Stimulated activated CD8-positive, alpha-beta memory T cell treated with anti-CD3 and anti-CD28 coated beads, Interleukin-12 subunit alpha, Interleukin-12 subunit beta, amount 100 ng/mL, for 1 hour (primary cell): ENCODE results near the gene TPP1.
A peak's percentile ranks its signal among the peaks of the same experiment; 100 is the strongest.

Source experiments
- DNase-seq: peaks from one replicate; pipeline ENCODE4 v3.0.0-alpha.2; 2020; ENCODE audit warnings: low read depth

The TPP1 gene

DNA sequence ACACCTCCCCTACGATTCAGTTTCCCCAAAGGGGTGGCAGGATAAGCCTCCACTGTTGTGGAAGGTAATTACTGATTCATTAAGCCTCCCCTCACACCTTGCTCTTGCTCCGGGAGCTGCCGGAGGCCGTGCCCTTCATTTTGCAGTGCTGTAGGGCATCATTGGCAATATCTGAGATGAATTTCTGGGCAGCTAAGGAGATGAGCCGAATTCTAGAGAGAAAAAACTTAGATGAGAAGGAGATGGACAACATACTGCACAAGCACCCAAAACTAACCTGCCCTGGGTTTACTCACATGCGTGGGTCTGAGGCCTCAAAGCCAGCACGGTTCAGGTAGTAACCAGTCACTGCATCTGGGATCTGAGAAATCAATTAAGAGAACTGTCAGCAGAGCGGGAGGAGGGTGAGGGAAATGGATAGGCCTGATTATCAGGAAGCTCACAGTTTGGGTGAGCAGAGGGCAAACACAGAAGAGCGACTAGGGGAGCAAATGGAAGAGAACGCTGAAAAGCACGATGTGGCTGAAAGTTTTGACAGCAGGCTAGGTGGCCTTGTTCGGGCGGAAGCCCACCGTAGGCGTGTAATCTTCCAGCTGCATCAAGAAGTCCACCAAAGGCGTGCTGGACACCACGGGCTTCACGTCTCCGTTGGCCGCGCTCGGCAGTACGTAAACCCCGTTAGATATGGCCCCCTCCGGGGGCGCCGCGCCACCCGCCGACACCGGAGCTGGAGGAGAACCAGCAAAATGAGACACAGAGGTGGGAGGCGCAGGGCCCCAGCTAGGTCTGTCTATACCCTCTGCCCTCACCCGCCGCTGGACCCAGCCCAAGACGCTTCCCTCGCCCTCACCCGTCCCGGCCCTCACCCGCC is 7.9 kb downstream of the TPP1 start:
- no peak for DNase-seq

DNA sequence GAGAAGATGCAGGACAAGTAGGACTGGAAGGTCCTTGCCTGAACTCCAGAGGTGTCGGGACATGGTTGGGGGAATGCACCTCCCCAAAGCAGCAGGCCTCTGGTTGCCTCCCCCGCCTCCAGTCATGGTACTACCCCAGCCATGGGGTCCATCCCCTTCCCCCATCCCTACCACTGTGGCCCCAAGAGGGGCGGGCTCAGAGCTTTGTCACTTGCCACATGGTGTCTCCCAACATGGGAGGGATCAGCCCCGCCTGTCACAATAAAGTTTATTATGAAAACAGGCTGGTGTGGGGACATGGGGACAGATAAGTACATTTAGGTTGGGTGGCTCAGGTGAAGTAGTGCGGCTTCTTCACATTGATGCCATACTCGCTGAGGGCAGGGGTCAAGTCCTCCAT is 8.6 kb downstream of the TPP1 start:
- no peak for DNase-seq

DNA sequence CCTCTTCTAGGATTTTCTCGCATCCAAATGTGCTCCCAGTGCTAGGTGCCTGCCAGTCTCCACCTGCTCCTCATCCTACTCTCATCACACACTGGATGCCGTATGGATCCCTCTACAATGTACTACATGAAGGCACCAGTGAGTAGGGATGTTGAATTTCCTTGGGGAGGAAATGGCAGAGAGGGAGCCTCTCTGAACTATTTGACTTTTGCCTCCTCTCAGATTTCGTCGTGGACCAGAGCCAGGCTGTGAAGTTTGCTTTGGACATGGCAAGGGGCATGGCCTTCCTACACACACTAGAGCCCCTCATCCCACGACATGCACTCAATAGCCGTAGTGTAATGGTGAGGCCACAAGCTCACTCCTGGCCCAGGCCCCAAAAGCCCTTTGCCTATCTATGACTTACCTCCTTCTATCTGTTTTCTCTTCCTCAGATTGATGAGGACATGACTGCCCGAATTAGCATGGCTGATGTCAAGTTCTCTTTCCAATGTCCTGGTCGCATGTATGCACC is 9.7 kb downstream of the TPP1 start:
- no peak for DNase-seq

DNA sequence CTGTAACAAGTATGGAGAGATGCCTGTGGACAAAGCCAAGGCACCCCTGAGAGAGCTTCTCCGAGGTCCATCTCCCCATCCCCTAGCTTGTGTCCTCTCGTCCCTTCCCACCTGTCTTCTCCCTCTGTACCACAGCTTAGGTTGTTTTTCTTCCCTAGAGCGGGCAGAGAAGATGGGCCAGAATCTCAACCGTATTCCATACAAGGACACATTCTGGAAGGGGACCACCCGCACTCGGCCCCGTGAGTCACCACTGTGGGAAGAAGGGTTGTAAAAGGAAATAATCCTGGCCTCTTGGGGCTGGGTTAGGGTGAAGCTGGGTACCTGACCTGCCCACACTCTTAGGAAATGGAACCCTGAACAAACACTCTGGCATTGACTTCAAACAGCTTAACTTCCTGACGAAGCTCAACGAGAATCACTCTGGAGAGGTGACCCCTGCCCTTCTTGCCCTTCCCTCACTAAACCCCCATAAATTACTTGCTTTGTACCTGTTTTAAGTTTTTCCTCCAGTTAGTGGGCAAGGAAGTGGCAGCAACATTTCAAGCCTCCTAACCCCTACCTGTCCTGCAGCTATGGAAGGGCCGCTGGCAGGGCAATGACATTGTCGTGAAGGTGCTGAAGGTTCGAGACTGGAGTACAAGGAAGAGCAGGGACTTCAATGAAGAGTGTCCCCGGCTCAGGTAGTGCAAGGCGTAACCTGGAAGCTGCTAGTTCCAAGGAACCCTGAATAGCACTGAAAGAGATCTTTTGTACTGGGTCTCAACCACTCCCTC is 10.3 kb downstream of the TPP1 start:
- no peak for DNase-seq

DNA sequence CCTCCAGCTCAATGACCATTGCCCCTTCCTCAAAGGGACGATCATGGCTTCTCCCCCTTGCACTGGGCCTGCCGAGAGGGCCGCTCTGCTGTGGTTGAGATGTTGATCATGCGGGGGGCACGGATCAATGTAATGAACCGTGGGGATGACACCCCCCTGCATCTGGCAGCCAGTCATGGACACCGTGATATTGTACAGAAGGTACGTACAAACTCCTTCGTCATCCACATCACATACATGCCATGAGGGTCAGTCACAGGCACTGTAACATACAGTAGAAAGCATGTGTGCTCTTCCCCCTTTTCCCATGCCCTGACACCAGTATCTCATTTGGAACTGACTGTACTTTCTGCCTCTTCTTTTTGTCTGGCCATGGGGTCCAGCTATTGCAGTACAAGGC is 11.2 kb downstream of the TPP1 start:
- no peak for DNase-seq

DNA sequence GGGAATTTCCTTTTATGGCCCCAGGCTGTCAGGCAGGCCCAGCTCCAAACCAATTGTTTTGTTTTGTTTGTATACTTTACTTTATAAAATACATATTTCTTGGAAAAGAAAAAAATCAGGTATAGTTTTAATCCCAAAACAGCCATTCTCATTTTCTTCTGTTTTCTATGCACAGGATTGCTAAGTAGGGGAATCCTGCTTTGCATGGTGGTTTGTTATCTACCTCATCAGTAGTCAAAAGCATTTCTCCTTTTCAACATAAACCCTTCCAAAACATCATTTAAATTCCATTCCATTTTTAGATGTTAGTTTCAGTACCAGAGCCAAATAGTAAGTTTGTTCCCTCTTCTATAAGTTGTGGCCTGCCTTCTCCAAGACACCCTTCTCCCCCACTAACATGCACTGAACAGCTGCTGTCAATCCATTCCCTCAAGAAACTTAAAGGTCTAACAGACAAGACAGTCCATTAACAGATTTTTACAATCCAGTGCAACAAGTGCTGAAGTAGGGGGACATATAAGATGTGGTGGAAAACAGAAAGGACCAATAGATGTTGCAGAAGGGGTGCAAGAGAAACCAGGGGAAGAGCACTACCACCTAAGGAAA is 11.9 kb downstream of the TPP1 start:
- DNase-seq, result no peak

DNA sequence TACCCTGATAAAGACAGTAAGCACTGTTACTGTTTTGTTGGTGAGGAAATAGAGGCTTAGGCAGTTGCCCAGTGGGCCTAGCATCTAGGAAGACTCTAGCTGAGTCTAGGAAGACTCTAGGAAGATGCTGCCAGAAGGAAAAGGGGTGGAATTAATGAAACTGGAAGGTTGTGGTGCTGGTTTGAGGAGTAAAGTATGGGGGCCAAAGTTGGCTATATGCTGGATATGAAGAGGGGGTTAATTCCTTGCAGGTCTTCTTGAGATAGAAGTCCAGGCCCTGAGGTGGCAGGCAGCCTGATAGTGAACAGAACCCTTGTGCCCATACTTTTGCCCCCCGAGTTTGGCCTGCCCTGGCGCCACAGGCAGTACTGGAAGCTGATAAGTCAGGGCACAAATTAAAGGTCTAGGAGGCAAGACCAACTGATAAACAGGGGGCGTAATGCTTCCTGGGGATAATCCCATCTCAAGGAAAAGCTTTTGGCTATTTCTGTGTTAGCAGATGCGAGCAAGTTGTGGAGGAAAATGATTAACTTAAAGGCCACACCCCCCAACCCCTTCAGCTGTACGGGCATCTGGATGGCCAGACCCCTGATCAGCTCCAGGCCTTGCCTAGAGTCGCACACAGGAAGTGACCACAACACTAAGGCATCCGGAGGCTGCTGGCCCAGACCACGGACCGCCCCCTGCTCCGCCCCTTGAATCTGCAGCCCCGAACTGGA is 12.6 kb downstream of the TPP1 start:
- DNase-seq, result no peak

DNA sequence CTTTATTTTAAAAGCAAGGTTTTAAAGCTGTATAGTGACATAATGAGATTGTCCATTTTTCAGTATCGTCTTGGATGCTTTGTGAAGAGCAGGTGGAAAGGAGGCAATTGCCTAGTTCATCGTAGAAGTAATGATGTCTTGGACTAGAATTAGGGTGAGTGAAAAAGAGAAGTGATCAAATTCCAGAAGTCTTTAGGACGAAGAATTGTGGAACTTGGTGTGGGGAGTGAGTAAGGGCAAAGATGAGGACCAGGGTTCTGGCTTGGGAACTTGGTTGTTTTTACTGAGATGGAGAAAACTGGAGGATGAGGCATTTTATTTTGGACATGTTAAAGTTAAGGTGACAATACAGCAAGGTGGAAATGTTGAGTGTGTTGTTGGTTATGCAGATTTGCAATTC is 14.4 kb downstream of the TPP1 start:
- no peak for DNase-seq

DNA sequence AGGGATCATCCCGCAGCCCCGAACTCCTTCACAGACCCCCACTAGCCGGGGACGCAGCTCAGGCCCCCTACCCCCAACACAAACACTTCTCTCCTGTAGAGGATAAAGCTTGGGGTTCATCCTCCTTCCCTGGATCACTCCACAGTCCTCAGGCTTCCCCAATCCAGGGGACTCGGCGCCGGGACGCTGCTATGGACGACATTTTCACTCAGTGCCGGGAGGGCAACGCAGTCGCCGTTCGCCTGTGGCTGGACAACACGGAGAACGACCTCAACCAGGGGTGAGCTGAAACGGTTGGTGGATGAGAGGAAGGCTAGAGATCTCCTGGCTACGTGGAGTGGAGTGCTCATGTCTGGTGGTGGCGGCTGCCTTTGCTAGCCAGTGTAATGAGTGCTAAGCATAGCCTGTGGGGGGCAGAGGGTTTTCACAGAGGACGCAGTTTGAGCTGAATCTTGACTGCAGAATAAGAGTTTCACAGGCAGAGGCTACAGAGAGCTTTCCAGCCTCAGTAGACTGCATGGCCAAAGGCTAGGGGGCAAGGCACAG is 15.1 kb downstream of the TPP1 start:
- no peak for DNase-seq

DNA sequence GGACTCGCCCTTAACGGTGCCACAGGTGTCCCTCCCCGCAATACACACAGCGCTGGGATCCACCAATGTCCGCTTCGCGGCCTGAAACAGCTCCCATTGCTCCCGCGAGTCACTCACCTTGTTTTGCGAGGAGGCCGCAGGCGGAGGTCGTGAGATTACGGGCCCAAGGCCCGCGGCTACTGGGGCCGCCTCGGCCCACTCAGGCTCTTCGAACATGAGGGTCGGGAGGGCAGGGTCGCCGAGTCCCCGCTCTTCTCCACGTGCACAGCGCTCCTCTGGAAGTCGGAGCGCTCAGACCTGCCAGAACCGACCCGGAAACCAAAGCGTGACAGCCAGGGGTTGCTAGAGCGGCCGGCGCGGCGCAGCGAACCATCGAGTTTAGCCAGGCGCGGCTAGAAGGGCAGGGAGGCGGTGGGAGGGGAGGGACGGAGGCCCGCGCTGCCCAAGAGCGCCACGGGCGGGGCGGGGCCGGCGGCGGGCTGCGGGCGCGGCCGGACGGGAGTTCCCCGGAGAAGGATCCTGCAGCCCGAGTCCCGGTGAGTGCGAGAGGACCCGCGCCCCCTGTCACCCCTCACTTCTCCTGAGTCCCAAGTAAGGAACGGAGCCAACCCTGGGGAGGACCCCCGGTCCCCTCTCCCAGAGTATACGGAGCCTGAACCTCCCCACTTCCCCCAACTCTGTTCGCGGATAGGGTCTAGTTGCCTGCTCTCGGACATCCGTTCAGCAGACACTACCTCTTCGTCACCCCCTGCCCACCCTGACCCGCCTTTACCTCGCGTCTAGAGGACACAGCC is 15.7 kb downstream of the TPP1 start, which contains the start of the genes ILK and RRP8:
Gene ILK (plus strand): TSS at position 488 of the 794 bp plus-strand sequence. CDS start 498 bp downstream, outside the sequence.
Gene RRP8 (minus strand): TSS at position 330 of the 794 bp plus-strand sequence. CDS start 114 bp downstream, at position 216.
- peak; percentile 79 for DNase-seq

DNA sequence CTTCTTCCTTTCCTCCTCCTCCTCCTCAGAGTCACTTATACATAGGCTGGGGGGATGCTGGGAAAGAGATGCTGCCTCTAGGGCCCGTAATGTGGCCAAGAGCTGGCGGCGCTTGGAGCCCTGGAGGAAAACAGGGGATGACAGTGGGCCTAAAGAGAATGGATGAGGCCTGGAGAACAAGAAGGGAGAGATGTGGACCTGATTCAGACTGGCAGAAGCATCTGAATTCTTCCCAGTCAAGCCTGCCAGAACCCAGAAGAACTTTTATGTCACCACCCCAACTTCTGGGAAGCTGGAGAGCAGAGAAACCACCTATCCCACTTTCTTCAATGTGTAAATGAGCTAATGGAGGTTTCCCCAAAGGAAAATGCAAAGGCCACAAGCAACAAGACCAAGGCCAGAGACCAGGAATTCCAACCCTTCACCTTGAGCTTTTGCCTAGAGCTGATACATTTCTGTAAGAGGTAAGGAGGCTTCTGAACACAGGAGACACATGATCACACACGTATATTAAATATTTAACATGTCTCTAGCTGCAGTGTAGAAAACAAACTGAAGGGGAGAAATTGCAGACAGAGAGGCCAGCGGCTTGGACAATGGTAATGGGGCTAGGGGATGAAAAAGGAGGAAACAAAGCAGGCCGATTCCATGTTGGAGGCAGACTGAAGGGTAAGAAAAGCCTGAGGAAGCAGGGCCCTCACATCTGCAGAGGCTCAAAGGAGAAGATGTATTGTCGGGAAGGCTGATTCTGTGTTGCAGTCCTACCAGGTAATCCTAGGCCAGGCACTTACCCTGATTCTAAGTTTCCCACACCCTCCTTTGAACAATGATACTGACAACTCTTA is 16.9 kb downstream of the TPP1 start:
- DNase-seq, result no peak

DNA sequence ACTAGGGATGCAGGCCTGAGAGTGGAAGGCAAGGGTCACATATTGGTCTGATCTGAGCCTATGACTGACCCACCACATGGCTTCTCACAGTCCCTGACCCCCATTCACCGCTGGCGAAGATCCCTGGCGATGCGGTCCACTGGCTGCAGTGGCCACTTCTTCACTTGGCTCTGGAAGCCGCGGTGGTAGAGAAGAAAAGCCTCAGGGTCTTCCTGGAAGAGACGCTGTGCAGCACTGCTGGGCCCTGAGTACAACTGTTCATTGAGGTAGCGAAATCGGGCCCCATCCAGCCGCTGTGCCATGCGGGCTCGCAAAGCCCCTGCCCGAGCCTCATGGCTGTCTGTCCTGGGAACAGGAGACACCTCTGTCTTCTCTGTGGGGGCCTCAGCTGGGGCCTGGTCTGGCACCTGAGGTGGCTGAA is 18.2 kb downstream of the TPP1 start:
- no peak for DNase-seq

DNA sequence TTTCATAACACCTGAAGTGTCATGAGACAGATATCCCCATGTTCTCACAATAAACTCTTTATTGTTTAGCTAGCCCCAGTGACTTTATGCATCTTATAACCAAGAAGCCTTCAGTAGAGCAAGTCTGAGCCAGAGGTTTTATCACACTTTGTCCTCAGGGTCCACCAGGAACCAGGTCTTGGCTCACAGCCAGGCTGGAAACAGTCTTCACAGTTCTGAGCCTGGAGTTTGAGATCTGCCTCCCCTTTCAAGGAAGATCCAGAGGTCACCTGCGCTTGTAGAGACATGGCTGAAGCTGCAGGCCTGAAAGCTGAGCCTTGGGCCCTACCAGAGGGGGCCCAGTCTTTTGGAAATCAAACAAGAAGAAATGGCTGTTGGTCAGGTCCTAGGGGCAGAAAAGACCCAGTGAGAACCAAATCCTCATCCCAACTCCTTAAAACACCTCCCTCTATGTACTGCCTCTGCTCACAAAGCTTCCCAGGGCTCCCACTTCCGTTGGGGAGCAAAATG is 19.3 kb downstream of the TPP1 start:
- no peak for DNase-seq

DNA sequence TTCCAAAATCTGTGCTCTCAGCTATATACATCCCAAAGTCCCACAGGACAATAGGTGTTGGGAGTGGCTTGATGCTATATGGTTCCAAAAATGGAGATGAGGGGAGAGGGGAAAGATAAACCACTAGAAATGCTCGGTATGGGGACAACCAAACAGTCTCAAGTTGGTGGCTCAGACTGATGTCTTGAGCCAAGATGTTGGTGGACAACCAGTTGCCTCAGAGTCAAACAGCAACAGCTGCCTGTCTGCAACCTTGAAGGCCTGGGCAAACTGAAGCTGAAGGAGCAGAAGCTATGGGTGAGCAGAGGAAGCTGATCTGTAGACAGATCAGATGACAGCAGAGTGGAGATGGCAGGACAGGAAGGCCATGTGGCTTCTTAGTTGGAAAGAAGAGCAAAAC is 19.8 kb downstream of the TPP1 start:
- DNase-seq, result no peak

DNA sequence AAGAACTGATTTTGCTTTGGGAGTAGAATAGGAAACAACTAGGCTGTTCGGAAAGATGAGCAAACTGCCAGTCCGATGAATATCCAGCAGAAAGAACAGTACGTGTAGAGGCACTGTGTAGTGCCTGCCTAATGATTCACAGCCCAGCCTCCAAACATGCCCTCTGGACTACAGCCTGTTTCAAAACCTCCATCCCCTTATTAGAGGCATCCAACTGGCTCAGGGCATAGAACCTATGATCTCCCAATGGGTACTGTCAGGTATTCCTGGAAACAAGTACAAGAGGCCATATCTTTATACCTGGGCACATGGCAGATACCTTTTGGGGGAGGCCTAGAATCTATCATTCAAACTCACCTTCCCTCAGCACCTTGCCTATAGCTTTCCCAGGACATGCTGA is 20.7 kb downstream of the TPP1 start:
- DNase-seq, result no peak

DNA sequence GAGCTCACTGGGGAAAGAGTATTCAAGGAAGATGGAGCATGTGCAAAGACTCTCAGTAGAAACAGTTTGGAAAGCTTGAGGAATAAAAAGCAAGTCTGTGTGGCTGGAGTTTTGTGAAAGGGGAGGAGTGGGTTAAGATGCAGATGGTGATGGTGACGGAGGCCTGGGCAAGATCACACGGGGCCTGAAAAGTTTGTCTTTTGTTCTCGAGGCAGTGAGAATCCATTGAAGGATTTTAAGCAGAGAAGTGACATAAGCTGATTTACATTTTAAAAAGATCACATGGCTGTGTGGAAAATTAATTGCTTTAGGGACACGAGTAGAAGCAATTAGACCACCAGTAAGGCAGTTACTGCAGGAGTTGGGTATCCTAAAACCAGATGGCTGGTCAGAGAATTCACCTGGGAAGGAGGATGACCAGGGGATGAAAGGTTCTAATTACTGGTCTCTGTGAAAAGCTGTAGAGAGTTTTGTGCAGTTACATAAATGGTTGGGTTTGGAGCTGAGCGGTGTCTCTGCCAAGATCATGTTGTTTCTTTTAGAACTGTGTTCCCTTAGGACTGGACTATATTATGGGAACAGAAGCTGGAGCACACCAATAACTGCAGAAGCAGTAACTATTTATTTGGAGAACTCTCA is 22.9 kb downstream of the TPP1 start:
- DNase-seq, result no peak

DNA sequence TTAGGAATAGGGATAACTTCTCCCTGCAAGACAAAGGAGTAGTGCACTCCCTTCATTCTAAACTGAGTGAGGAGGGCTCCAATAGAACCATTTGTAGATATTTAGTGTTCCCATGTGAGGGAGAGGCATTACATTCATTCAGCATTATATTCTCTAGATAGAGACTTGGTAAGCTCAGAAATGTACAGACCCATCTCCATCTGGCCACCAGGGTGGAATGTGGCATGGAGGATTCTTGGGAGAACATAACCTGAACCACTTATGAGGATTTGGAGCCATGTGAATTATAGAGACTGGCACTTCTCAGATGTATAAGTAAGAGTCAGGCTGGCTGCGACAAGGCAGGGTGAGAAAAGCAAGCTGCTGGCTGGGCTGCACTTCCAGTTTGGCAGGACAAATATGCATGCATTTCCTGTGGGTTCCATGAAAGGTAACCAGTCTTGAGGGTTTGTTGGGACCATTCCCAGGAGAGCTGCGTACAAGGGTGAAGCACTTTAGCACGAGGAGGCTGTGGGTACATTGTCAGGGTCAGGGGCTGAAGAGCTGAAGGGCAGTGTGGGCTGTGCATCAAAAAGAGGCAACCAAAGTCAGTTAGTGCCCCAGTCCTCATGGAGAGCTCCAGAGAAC is 25.0 kb downstream of the TPP1 start:
- DNase-seq, result no peak

DNA sequence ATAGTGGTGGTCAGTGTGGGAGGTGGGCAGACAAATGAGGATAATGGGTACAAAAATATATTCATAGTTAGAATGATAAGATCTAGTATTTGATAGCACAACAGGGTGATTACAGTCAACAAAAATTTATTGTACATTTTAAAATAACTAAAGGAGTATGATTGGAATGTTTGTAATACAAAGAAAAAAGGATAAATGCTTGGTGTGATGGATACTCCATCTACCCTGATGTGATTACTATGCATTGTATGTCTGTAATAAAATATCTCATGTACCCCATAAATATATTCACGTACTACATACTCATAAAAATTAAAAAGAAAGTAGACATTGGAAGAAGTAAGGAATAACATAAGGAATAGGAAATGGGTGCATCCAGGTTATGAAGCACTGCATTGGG is 31.2 kb downstream of the TPP1 start:
- DNase-seq, result no peak
